Measurements from ENCODE around the gene ZNF451. TPM values are rescaled to one million over a fixed set of nuclear protein-coding genes. Genes with fewer than 3 reads are reported as not detected.

ZNF451 gene
- total RNA-seq, 1 experiment from 2014 or later = 72.2 TPM

GRCh38 chr6:57198926-57199636 is 109.1 kb downstream of the ZNF451 start:
- ChIA-PET POLR2A (ENCODE audit: low non-redundant PET) (no interaction called here), CTCF (no interaction called here)
- Histone ChIP-seq H3K27ac (ENCODE audit: low read depth, low read length, poor library complexity, severe bottlenecking) (no peak overlapping the region), H3K27me3 (replicated peaks; ENCODE audit: insufficient read depth, low read depth, low read length, poor library complexity) (no peaks in the 10 kb centered on the region), H3K4me3 (ENCODE audit: low read depth, low read length, poor library complexity, severe bottlenecking) (no peak overlapping the region), H3K4me1 (ENCODE audit: insufficient read depth, low read length, poor library complexity, severe bottlenecking) (no peaks in the 10 kb centered on the region), H3K9me3 (ENCODE audit: low read depth, low read length, poor library complexity, severe bottlenecking) (no peaks in the 10 kb centered on the region), H3K36me3 (ENCODE audit: insufficient read depth, low read length, poor library complexity, severe bottlenecking) (no peaks in the 10 kb centered on the region)
- no peak for DNase-seq (ENCODE audit: low spot score)
- TF ChIP-seq EZH2 (IDR thresholded peaks at IDR 0.05; ENCODE audit: borderline replicate concordance, low read depth, low read length, poor library complexity, severe bottlenecking) (no peak), CTCF (conservative IDR thresholded peaks at IDR 0.05; ENCODE audit: low read depth, low read length) (no peak)
- BruUV-seq (replicated peaks) = no TSS peak
- intact Hi-C loops (cut with micrococcal nuclease; ENCODE audit: unreplicated experiment) = no loop called here

GRCh38 chr6:57201718-57202117 is 111.7 kb downstream of the ZNF451 start:
- intact Hi-C loops (cut with micrococcal nuclease; ENCODE audit: unreplicated experiment) = no loop called here
- TF ChIP-seq EZH2 (IDR thresholded peaks at IDR 0.05; ENCODE audit: borderline replicate concordance, low read depth, low read length, poor library complexity, severe bottlenecking) (no peak), CTCF (conservative IDR thresholded peaks at IDR 0.05; ENCODE audit: low read depth, low read length) (no peak)
- H3K36me3 ChIP-seq (ENCODE audit: insufficient read depth, low read length, poor library complexity, severe bottlenecking) = no peaks in the 10 kb centered on the region
- no TSS peak for BruUV-seq (replicated peaks)
- no peaks in the 10 kb centered on the region for H3K27me3 ChIP-seq (replicated peaks; ENCODE audit: insufficient read depth, low read depth, low read length, poor library complexity)
- ChIA-PET CTCF (no interaction called here), POLR2A (ENCODE audit: low non-redundant PET) (no interaction called here)
- H3K27ac ChIP-seq (ENCODE audit: low read depth, low read length, poor library complexity, severe bottlenecking) = no peak overlapping the region
- no peaks in the 10 kb centered on the region for H3K4me1 ChIP-seq (ENCODE audit: insufficient read depth, low read length, poor library complexity, severe bottlenecking)
- no peak for DNase-seq (ENCODE audit: low spot score)
- H3K9me3 ChIP-seq (ENCODE audit: low read depth, low read length, poor library complexity, severe bottlenecking) = no peaks in the 10 kb centered on the region
- H3K4me3 ChIP-seq (ENCODE audit: low read depth, low read length, poor library complexity, severe bottlenecking) = no peak overlapping the region

GRCh38 chr6:57205550-57206328 is 115.8 kb downstream of the ZNF451 start:
- no peaks in the 10 kb centered on the region for H3K27me3 ChIP-seq (replicated peaks; ENCODE audit: insufficient read depth, low read depth, low read length, poor library complexity)
- DNase-seq (ENCODE audit: low spot score) = no peak
- H3K27ac ChIP-seq (ENCODE audit: low read depth, low read length, poor library complexity, severe bottlenecking) = no peak overlapping the region
- intact Hi-C loops (cut with micrococcal nuclease; ENCODE audit: unreplicated experiment) = no loop called here
- H3K4me1 ChIP-seq (ENCODE audit: insufficient read depth, low read length, poor library complexity, severe bottlenecking) = no peaks in the 10 kb centered on the region
- no peaks in the 10 kb centered on the region for H3K36me3 ChIP-seq (ENCODE audit: insufficient read depth, low read length, poor library complexity, severe bottlenecking)
- H3K4me3 ChIP-seq (ENCODE audit: low read depth, low read length, poor library complexity, severe bottlenecking) = no peak overlapping the region
- BruUV-seq (replicated peaks) = no TSS peak
- TF ChIP-seq EZH2 (IDR thresholded peaks at IDR 0.05; ENCODE audit: borderline replicate concordance, low read depth, low read length, poor library complexity, severe bottlenecking) = no peak
- no peak for TF ChIP-seq CTCF (conservative IDR thresholded peaks at IDR 0.05; ENCODE audit: low read depth, low read length)
- ChIA-PET POLR2A (ENCODE audit: low non-redundant PET) (no interaction called here), CTCF (interaction anchor here (0.6 kb wide), 1 partner anchor 119 kb away, joined by 4 read pairs; no protein-coding TSS in a partner anchor)
- no peaks in the 10 kb centered on the region for H3K9me3 ChIP-seq (ENCODE audit: low read depth, low read length, poor library complexity, severe bottlenecking)

Data from A673 (cell line).